Skeletal muscle satellite cell (primary cell): Measurements from ENCODE around the gene ZNF280C. TPM values are rescaled to one million over a fixed set of nuclear protein-coding genes. Genes with fewer than 3 reads are reported as not detected.

Experiments used
- H3K27me3 ChIP-seq: 2 replicates; pipeline ENCODE4 v1.7.0; 2013; ENCODE audit warnings: low read length; ENCODE audit not compliant: control insufficient read depth, insufficient read depth
- H3K36me3 ChIP-seq: 2 replicates; pipeline ENCODE4 v1.7.0; 2013; ENCODE audit warnings: mild to moderate bottlenecking, control low read depth, low read length; ENCODE audit not compliant: insufficient read depth
- H3K4me1 ChIP-seq: 2 replicates; pipeline ENCODE4 v1.7.0; 2013; ENCODE audit warnings: low read length; ENCODE audit not compliant: control insufficient read depth, insufficient read depth
- H3K4me2 ChIP-seq: 2 replicates; pipeline ENCODE4 v1.7.0; 2013; ENCODE audit warnings: mild to moderate bottlenecking, low read length
- H3K4me3 ChIP-seq: 2 replicates; pipeline ENCODE4 v1.7.0; 2013; ENCODE audit warnings: low read length
- H3K9ac ChIP-seq: 2 replicates; pipeline ENCODE4 v1.7.0; 2013; ENCODE audit warnings: mild to moderate bottlenecking, low read depth, low read length, moderate library complexity
- H3K9me3 ChIP-seq: replicated peaks from 2 replicates; pipeline ENCODE4 v1.7.0; 2013; ENCODE audit warnings: mild to moderate bottlenecking, control low read depth, low read length
- small RNA-seq: library from RNA; depleted of rRNA; stranded (forward); fragments of <200 nt; gene quantifications from one replicate; pipeline ENCODE3, GENCODE V24; 2012

Gene ZNF280C

DNA sequence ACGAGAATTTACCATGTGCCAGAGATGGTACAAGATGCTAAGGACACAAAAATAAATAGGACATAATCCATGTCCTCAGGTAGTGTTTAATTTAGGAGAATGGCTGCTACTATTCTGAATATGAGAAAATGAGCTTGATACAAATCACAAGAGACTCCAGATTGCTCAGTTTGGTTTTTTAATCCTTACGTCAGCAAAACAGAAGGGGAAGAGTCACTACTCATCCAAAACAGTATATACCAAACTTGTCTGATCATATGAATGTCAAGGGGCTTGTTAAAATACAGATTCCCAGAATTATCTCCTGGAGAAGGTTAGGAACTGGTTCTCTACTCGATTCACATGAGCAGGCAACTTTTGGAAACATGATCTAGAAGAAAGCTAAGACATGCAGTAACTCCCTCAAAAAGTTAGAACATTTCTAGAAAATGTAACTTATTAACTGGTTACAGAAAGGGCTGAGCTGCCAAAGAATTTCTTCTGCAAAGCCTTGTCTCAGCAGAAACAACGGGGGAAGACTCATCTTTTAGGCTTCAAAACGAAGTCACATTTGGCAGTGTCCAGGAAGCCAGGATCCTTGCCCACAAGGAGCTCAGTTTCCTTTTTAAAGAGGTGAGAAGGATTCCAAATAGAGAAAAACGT lies 106.5 kb downstream of the ZNF280C start:
- Histone ChIP-seq H3K4me2 (no peak overlapping the region), H3K4me3 (no peak overlapping the region), H3K4me1 (no peaks in the 10 kb centered on the region), H3K36me3 (no peaks in the 10 kb centered on the region), H3K27me3 (no peaks in the 10 kb centered on the region), H3K9ac (no peak overlapping the region), H3K9me3 (no peaks in the 10 kb centered on the region)

DNA sequence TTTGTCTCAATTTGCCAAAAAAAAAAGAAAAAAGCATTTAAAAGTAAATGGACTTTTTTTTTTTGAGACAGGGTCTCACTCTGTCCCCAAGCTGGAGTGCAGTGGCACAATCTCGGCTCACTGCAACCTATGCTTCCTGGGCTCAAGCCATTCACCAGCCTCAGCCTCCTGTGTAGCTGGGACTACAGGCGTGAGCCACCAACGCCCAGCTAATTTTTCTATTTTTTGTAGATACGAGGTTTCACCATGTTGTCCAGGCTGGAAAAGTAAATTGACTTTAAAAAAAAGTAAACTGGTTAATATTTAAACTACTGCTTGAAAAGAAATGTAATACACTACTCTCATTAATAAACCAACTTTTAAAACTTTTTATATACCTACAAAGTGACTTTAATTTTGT lies 108.9 kb downstream of the ZNF280C start:
- H3K9ac ChIP-seq, result no peak overlapping the region
- H3K4me3 ChIP-seq, result no peak overlapping the region
- no peaks in the 10 kb centered on the region for H3K36me3 ChIP-seq
- H3K4me1 ChIP-seq, result no peaks in the 10 kb centered on the region
- no peak overlapping the region for H3K4me2 ChIP-seq
- no peaks in the 10 kb centered on the region for H3K27me3 ChIP-seq
- no peaks in the 10 kb centered on the region for H3K9me3 ChIP-seq

DNA sequence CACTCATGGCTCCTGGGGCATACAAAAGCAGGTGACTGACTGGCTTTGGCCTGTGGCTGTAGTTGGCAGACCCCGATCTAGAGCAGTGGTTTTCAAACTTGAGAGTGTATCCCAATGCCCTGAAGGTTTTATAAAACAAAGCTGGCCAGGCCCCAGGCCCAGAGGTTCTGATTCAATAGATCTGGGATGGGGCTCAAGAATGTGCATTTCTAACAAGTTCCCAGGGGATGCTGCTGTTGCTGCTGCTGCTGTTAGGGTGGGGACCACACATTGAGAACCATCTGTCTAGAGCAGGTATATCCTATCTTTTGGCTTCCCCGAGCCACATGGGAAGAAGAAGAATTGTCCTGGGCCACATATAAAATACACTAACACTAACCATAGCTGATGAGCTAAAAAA lies 110.4 kb downstream of the ZNF280C start:
- Histone ChIP-seq H3K9me3 (no peaks in the 10 kb centered on the region), H3K4me2 (no peak overlapping the region), H3K36me3 (no peaks in the 10 kb centered on the region), H3K4me3 (no peak overlapping the region), H3K4me1 (no peaks in the 10 kb centered on the region), H3K9ac (no peak overlapping the region), H3K27me3 (no peaks in the 10 kb centered on the region)

DNA sequence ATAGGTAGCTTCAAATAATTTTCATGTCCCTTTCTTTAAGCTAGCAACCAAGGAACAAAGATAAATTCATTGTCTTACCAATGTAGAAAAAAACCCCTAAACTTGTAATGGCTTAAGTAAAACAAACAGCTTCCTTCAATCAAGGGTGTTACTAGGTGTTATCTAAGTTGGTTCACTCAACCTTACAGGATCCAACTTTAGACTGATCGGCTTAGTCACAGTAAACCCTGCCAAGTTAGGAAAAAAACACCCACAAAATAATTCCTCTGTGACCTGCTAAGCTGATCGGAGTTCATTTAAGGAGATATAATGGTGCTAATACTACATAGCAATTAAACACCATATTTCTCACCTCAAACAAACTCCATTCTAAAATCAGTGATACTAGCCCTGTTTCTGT lies 113.1 kb downstream of the ZNF280C start:
- H3K4me2 ChIP-seq, result no peak overlapping the region
- no peaks in the 10 kb centered on the region for H3K4me1 ChIP-seq
- no peak overlapping the region for H3K9ac ChIP-seq
- no peaks in the 10 kb centered on the region for H3K36me3 ChIP-seq
- no peaks in the 10 kb centered on the region for H3K9me3 ChIP-seq
- H3K4me3 ChIP-seq, result no peak overlapping the region
- no peaks in the 10 kb centered on the region for H3K27me3 ChIP-seq

Small RNA genes within 50 kb of the gene (small RNA-seq; reads per million reads assigned to genes)
- not detected for gene RNU6-1130P
